HG02943 (cell line): ENCODE results near the gene STRIP1.
A peak's percentile ranks its signal among the peaks of the same experiment; 100 is the strongest.
"Not testable (repeated sequence)": the region's sequence is repeated elsewhere in the genome, so short reads cannot be mapped to it uniquely, and the experiment has no call there.

Experiments
- ATAC-seq: cut with Tn5 transposase; IDR thresholded peaks from one replicate; pipeline ENCODE4 v1.9.1; 2021; ENCODE audit warnings: mild to moderate bottlenecking, low read depth, moderate library complexity; ENCODE audit not compliant: unreplicated experiment

Gene STRIP1

GRCh38 chr1:110007046-110007830 lies 27.2 kb upstream of the STRIP1 start:
- ATAC-seq = no peak

- ATAC-seq = no peak
Measured at GRCh38 chr1:110008971-110009565, 25.4 kb upstream of the STRIP1 start.

GRCh38 chr1:110011527-110012041 lies 22.8 kb upstream of the STRIP1 start:
- ATAC-seq = peak; percentile 96

- peak; percentile 51 for ATAC-seq
Measured at GRCh38 chr1:110012100-110012780, 22.2 kb upstream of the STRIP1 start.

GRCh38 chr1:110017792-110018191 lies 16.6 kb upstream of the STRIP1 start:
- ATAC-seq = no peak

- no peak for ATAC-seq
Measured at GRCh38 chr1:110018396-110018795, 16.0 kb upstream of the STRIP1 start.

GRCh38 chr1:110019770-110020169 lies 14.7 kb upstream of the STRIP1 start:
- ATAC-seq = no peak

- no peak for ATAC-seq
Measured at GRCh38 chr1:110021285-110021684, 13.1 kb upstream of the STRIP1 start.

GRCh38 chr1:110024613-110025012 lies 9.8 kb upstream of the STRIP1 start:
- no peak for ATAC-seq

GRCh38 chr1:110030687-110031086 lies 3.7 kb upstream of the STRIP1 start:
- not testable (repeated sequence) for ATAC-seq

- no peak for ATAC-seq
Measured at GRCh38 chr1:110032327-110032726, 2.1 kb upstream of the STRIP1 start.

- no peak for ATAC-seq
Measured at GRCh38 chr1:110033421-110033820, 1.0 kb upstream of the STRIP1 start.

GRCh38 chr1:110034040-110034450 lies 379 bp upstream of the STRIP1 start:
- no peak for ATAC-seq

- ATAC-seq = peak; percentile 7
Measured at GRCh38 chr1:110035236-110035752, 870 bp downstream of the STRIP1 start.

GRCh38 chr1:110038271-110038670 lies 3.8 kb downstream of the STRIP1 start:
- ATAC-seq = no peak

GRCh38 chr1:110039641-110040040 lies 5.2 kb downstream of the STRIP1 start:
- no peak for ATAC-seq

GRCh38 chr1:110040548-110040947 lies 6.1 kb downstream of the STRIP1 start:
- no peak for ATAC-seq

GRCh38 chr1:110043016-110043415 lies 8.6 kb downstream of the STRIP1 start:
- no peak for ATAC-seq

GRCh38 chr1:110047463-110047862 lies 13.0 kb downstream of the STRIP1 start:
- no peak for ATAC-seq

- ATAC-seq = no peak
Measured at GRCh38 chr1:110048240-110048639, 13.8 kb downstream of the STRIP1 start.
